ENCODE data around the gene SF3B5. TPM values are rescaled to one million over a fixed set of nuclear protein-coding genes. Genes with fewer than 3 reads are reported as not detected.
"Not testable (repeated sequence)": the region's sequence is repeated elsewhere in the genome, so short reads cannot be mapped to it uniquely, and the experiment has no call there.

SF3B5 gene
- total RNA-seq, 1 donor from 2014 or later: 129 TPM

GRCh38 chr6:144052488-144052887 lies 42.9 kb downstream of the SF3B5 start:
- Histone ChIP-seq H3K36me3 (ENCODE audit: insufficient read depth, low read length) (no peaks in the 10 kb centered on the region), H4K20me1 (ENCODE audit: insufficient read depth, low read length) (no peaks in the 10 kb centered on the region), H3K4me1 (ENCODE audit: insufficient read depth, low read length) (no peaks in the 10 kb centered on the region), H3K27me3 (ENCODE audit: insufficient read depth, low read length) (peaks cover 4% of the 10 kb centered on the region), H3K4me2 (ENCODE audit: low read length) (no peak overlapping the region), H3K9ac (ENCODE audit: low read length) (no peak overlapping the region), H3K4me3 (ENCODE audit: insufficient read depth, low read depth, low read length) (no peak overlapping the region), H2AFZ (ENCODE audit: low read depth, low read length) (no peak overlapping the region), H3K9me3 (ENCODE audit: insufficient read depth, low read depth, low read length) (no peaks in the 10 kb centered on the region), H3K27ac (ENCODE audit: low read depth, low read length) (no peak overlapping the region), H3K79me2 (ENCODE audit: insufficient read depth, low read length) (no peaks in the 10 kb centered on the region)
- DNase-seq (ENCODE audit: low read depth) (no peak), FAIRE-seq (no peak)
- TF ChIP-seq CTCF (IDR thresholded peaks at IDR 0.05; ENCODE audit: insufficient read depth, low read depth, low read length) (no peak), EZH2 (IDR thresholded peaks at IDR 0.05; ENCODE audit: insufficient read depth, low read length) (no peak)
- Mint-ChIP-seq H3K4me1 (ENCODE audit: low read depth, unreplicated experiment) (peaks cover 4% of the 10 kb centered on the region), H3K36me3 (ENCODE audit: low read depth, unreplicated experiment) (no peaks in the 10 kb centered on the region), H3K27me3 (ENCODE audit: low read depth, unreplicated experiment) (peaks cover 4% of the 10 kb centered on the region), H3K9me3 (ENCODE audit: unreplicated experiment) (peaks cover 13% of the 10 kb centered on the region), H3K4me3 (ENCODE audit: unreplicated experiment) (no peak overlapping the region), H3K27ac (ENCODE audit: unreplicated experiment) (no peak overlapping the region)

- Histone ChIP-seq H2AFZ (ENCODE audit: low read depth, low read length) (no peak overlapping the region), H3K36me3 (ENCODE audit: insufficient read depth, low read length) (no peaks in the 10 kb centered on the region), H3K4me3 (ENCODE audit: insufficient read depth, low read depth, low read length) (no peak overlapping the region), H4K20me1 (ENCODE audit: insufficient read depth, low read length) (no peaks in the 10 kb centered on the region), H3K9ac (ENCODE audit: low read length) (no peak overlapping the region), H3K27ac (ENCODE audit: low read depth, low read length) (no peak overlapping the region), H3K4me2 (ENCODE audit: low read length) (no peak overlapping the region), H3K79me2 (ENCODE audit: insufficient read depth, low read length) (no peaks in the 10 kb centered on the region), H3K9me3 (ENCODE audit: insufficient read depth, low read depth, low read length) (no peaks in the 10 kb centered on the region), H3K27me3 (ENCODE audit: insufficient read depth, low read length) (no peaks in the 10 kb centered on the region), H3K4me1 (ENCODE audit: insufficient read depth, low read length) (no peaks in the 10 kb centered on the region)
- Mint-ChIP-seq H3K4me3 (ENCODE audit: unreplicated experiment) (no peak overlapping the region), H3K36me3 (ENCODE audit: low read depth, unreplicated experiment) (no peaks in the 10 kb centered on the region), H3K27me3 (ENCODE audit: low read depth, unreplicated experiment) (peaks cover 4% of the 10 kb centered on the region), H3K27ac (ENCODE audit: unreplicated experiment) (no peak overlapping the region), H3K4me1 (ENCODE audit: low read depth, unreplicated experiment) (no peaks in the 10 kb centered on the region), H3K9me3 (ENCODE audit: unreplicated experiment) (peaks cover 15% of the 10 kb centered on the region)
- DNase-seq (ENCODE audit: low read depth) (no peak), FAIRE-seq (no peak)
- TF ChIP-seq CTCF (IDR thresholded peaks at IDR 0.05; ENCODE audit: insufficient read depth, low read depth, low read length) (no peak), EZH2 (IDR thresholded peaks at IDR 0.05; ENCODE audit: insufficient read depth, low read length) (no peak)
Observed at GRCh38 chr6:144049386-144049785, 46.0 kb downstream of the SF3B5 start.

- H3K36me3 Mint-ChIP-seq (ENCODE audit: low read depth, unreplicated experiment): no peaks in the 10 kb centered on the region
- H3K9me3 Mint-ChIP-seq (ENCODE audit: unreplicated experiment): peaks cover 17% of the 10 kb centered on the region
- Histone ChIP-seq H3K27me3 (ENCODE audit: insufficient read depth, low read length) (no peaks in the 10 kb centered on the region), H3K9me3 (ENCODE audit: insufficient read depth, low read depth, low read length) (no peaks in the 10 kb centered on the region), H3K9ac (ENCODE audit: low read length) (no peak overlapping the region), H3K27ac (ENCODE audit: low read depth, low read length) (no peak overlapping the region), H4K20me1 (ENCODE audit: insufficient read depth, low read length) (no peaks in the 10 kb centered on the region), H3K4me2 (ENCODE audit: low read length) (no peak overlapping the region), H3K36me3 (ENCODE audit: insufficient read depth, low read length) (no peaks in the 10 kb centered on the region), H3K79me2 (ENCODE audit: insufficient read depth, low read length) (no peaks in the 10 kb centered on the region), H2AFZ (ENCODE audit: low read depth, low read length) (no peak overlapping the region), H3K4me3 (ENCODE audit: insufficient read depth, low read depth, low read length) (no peak overlapping the region), H3K4me1 (ENCODE audit: insufficient read depth, low read length) (no peaks in the 10 kb centered on the region)
- TF ChIP-seq EZH2 (IDR thresholded peaks at IDR 0.05; ENCODE audit: insufficient read depth, low read length) (no peak), CTCF (IDR thresholded peaks at IDR 0.05; ENCODE audit: insufficient read depth, low read depth, low read length) (no peak)
- H3K27me3 Mint-ChIP-seq (ENCODE audit: low read depth, unreplicated experiment): peaks cover 4% of the 10 kb centered on the region
- FAIRE-seq: no peak
- no peak for DNase-seq (ENCODE audit: low read depth)
- no peak overlapping the region for H3K4me3 Mint-ChIP-seq (ENCODE audit: unreplicated experiment)
- H3K4me1 Mint-ChIP-seq (ENCODE audit: low read depth, unreplicated experiment): no peaks in the 10 kb centered on the region
- no peak overlapping the region for H3K27ac Mint-ChIP-seq (ENCODE audit: unreplicated experiment)
Observed at GRCh38 chr6:144047688-144048087, 47.7 kb downstream of the SF3B5 start.

- H3K79me2 ChIP-seq (ENCODE audit: insufficient read depth, low read length); DNase-seq (ENCODE audit: low read depth); H3K9ac ChIP-seq (ENCODE audit: low read length); H3K36me3 ChIP-seq (ENCODE audit: insufficient read depth, low read length); H3K27ac ChIP-seq (ENCODE audit: low read depth, low read length); H3K9me3 ChIP-seq (ENCODE audit: insufficient read depth, low read depth, low read length); H3K4me2 ChIP-seq (ENCODE audit: low read length); H3K4me1 Mint-ChIP-seq (ENCODE audit: low read depth, unreplicated experiment); H3K4me3 Mint-ChIP-seq (ENCODE audit: unreplicated experiment); H3K4me1 ChIP-seq (ENCODE audit: insufficient read depth, low read length); H3K4me3 ChIP-seq (ENCODE audit: insufficient read depth, low read depth, low read length); H3K27me3 ChIP-seq (ENCODE audit: insufficient read depth, low read length); H3K27ac Mint-ChIP-seq (ENCODE audit: unreplicated experiment); H3K27me3 Mint-ChIP-seq (ENCODE audit: low read depth, unreplicated experiment); H4K20me1 ChIP-seq (ENCODE audit: insufficient read depth, low read length); H3K36me3 Mint-ChIP-seq (ENCODE audit: low read depth, unreplicated experiment); H2AFZ ChIP-seq (ENCODE audit: low read depth, low read length); FAIRE-seq: not testable (repeated sequence)
- peaks cover 17% of the 10 kb centered on the region for H3K9me3 Mint-ChIP-seq (ENCODE audit: unreplicated experiment)
Observed at GRCh38 chr6:144046672-144047071, 48.7 kb downstream of the SF3B5 start.

Data from astrocyte (in vitro differentiated cells and primary cell).